SK-N-MC (cell line): ENCODE data around the gene RGL1.

Experiments used
- EZH2 ChIP-seq: fragments of 200-600 bp; sonication (generic); IDR thresholded peaks from one replicate; pipeline ENCODE4 v1.6.1; 2017; ENCODE audit warnings: antibody characterized with exemption
- POLR2AphosphoS5 ChIP-seq: IDR thresholded peaks from 2 replicates; pipeline ENCODE4 v1.6.1; 2012; ENCODE audit warnings: mild to moderate bottlenecking, low read depth, low read length, borderline replicate concordance

DNA sequence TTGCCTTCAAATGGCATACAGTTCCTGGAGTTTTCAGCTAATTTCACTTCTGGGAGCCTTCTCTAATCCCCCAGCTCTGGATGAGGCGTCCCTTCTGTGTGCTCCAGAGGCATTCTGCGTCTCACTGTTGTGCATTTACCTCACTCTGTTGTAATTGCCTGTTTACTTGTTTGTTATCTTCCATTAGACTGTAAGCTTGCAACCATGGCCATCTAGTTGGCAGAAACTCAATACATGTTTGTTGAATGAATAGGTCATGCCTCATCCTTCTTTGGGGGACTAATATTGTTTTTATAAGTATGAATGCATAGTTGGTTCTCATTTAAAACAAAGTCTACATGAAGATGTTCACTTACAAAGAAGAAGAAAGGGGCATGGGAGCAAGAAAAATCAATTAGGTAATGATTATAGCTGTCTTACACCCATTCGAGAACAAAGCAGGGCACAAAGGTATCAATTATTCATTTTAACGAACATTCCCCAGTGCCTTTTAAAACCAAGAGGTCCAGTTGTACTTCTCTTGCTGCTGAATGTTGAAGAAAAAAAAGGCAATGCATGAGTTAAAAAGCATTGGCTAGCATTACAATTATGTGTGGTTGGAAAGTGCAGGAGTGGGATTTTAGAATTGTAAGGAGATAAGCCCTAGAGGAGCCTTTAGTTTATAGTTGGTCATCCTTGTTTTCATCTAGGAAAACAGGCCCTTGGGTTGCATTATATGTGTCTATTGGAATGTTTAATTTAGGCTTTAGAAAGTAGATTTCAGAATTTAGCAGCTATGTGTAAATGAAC, 6.0 kb downstream of the RGL1 start:
- TF ChIP-seq EZH2, result no peak
- TF ChIP-seq POLR2AphosphoS5, result no peak
